BE2C (cell line): ENCODE measurements around the gene ADD2.
A peak's percentile ranks its signal among the peaks of the same experiment; 100 is the strongest.
"Not testable (repeated sequence)": the region's sequence is repeated elsewhere in the genome, so short reads cannot be mapped to it uniquely, and the experiment has no call there.

ENCODE experiments used
- DNase-seq: peaks from one replicate; pipeline ENCODE4 v3.0.0-alpha.2; 2020
- H3K27me3 ChIP-seq: fragments of 250-450 bp; sonication (Bioruptor Pico); 2 replicates; pipeline ENCODE4 v1.5.1; 2020; ENCODE audit warnings: mild to moderate bottlenecking
- H3K36me3 ChIP-seq: fragments of 250-450 bp; sonication (Bioruptor Pico); 2 replicates; pipeline ENCODE4 v1.5.1; 2020; ENCODE audit warnings: mild to moderate bottlenecking
- H3K4me1 ChIP-seq: fragments of 250-450 bp; sonication (Bioruptor Pico); 2 replicates; pipeline ENCODE4 v1.5.1; 2020
- H3K4me3 ChIP-seq: 2 replicates; pipeline ENCODE4 v1.5.1; 2011; ENCODE audit warnings: low read depth, low read length
- H3K9me3 ChIP-seq: fragments of 250-450 bp; sonication (Bioruptor Pico); 2 replicates; pipeline ENCODE4 v1.5.1; 2020
- TF ChIP-seq, protein P1 (sequence below): IDR thresholded peaks from 2 replicates; pipeline ENCODE4 v1.5.1; 2012; ENCODE audit warnings: mild to moderate bottlenecking, low read depth, low read length

ADD2 gene

DNA sequence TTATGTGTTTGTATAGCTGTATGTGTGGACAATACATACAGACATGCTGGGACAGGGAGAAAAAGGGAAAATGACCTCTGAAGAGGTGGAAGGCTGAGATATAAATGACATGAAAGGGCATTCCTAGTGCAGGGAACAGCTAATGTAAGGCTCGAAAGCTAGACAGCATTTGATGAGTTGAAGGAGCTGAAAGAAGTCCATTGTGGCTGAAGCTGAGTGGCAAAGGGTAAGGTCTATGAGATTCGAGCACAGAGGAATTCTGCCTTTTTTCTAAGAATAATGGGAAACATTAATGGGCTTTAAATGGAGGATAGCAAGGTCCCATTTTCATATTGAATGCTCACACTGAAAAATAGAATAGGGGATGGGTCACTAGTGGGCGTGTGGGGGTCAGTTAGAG lies 23.6 kb downstream of the ADD2 start:
- Histone ChIP-seq H3K4me3 (no peak overlapping the region), H3K27me3 (no peaks in the 10 kb centered on the region), H3K4me1 (no peaks in the 10 kb centered on the region), H3K9me3 (no peaks in the 10 kb centered on the region), H3K36me3 (no peaks in the 10 kb centered on the region)
- TF ChIP-seq, protein P1, sequence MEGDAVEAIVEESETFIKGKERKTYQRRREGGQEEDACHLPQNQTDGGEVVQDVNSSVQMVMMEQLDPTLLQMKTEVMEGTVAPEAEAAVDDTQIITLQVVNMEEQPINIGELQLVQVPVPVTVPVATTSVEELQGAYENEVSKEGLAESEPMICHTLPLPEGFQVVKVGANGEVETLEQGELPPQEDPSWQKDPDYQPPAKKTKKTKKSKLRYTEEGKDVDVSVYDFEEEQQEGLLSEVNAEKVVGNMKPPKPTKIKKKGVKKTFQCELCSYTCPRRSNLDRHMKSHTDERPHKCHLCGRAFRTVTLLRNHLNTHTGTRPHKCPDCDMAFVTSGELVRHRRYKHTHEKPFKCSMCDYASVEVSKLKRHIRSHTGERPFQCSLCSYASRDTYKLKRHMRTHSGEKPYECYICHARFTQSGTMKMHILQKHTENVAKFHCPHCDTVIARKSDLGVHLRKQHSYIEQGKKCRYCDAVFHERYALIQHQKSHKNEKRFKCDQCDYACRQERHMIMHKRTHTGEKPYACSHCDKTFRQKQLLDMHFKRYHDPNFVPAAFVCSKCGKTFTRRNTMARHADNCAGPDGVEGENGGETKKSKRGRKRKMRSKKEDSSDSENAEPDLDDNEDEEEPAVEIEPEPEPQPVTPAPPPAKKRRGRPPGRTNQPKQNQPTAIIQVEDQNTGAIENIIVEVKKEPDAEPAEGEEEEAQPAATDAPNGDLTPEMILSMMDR = no peak
- no peak for DNase-seq

DNA sequence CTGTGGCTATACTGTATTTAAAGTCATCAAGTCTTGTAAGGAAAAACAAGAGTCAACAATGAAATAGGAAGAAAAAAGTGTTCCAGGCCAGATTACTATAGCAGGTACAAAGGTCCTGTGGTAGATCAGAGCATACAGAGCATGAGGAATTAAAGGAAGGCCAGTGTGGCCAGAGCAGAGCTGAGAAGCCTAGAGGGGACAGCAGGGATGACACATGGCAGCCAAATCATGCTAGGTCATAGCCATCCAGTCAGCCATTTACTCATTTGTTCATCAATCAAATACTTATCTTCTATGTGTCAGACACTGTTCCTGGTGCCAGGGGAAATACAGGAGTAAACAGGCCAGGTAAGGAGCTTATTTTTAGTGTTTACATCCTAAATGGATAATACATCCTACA lies 24.3 kb downstream of the ADD2 start:
- DNase-seq = no peak
- no peaks in the 10 kb centered on the region for H3K4me1 ChIP-seq
- TF ChIP-seq, protein P1 = no peak
- no peaks in the 10 kb centered on the region for H3K9me3 ChIP-seq
- no peaks in the 10 kb centered on the region for H3K27me3 ChIP-seq
- H3K4me3 ChIP-seq = no peak overlapping the region
- no peaks in the 10 kb centered on the region for H3K36me3 ChIP-seq

DNA sequence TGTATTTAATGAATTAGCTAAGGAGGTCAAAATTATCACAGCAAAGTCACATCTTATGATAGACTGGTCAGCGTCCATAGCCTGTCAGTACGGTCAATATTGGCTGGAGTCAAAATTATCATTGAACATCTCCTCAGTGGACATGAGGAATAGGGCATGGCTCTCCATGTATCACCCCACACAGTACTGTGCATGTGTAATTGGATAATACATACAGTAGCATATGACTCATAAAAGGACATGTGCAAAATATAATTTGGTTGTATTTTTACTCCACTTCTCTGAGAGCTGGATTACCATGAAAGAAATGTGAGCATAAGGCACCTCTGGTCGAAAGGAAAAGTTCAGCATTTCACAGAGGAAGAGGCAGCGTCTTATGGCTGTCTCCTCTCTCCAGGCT lies 24.9 kb downstream of the ADD2 start:
- TF ChIP-seq, protein P1 = no peak

DNA sequence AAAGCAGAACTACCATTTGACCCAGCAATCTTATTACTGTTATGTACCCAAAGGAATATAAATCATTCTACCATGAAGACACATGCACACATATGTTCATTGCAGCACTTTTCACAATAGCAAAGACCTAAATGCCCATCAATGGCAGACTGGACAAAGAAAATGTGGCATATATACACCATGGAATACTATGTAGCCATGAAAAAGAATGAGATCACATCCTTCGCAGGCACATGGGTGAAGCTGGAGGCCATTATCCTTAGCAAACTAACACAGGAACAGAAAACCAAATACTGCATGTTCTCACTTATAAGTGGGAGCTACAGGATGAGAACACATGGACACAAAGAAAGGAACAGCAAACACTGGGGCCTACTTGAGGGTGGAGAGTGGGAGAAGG lies 28.5 kb downstream of the ADD2 start:
- H3K4me1 ChIP-seq, H3K9me3 ChIP-seq, H3K36me3 ChIP-seq, H3K27me3 ChIP-seq, DNase-seq, H3K4me3 ChIP-seq: not testable (repeated sequence)

More for the DNA sequence above, 24.9 kb downstream of the ADD2 start:
- no peak for DNase-seq
- no peak overlapping the region for H3K4me3 ChIP-seq
- no peaks in the 10 kb centered on the region for H3K36me3 ChIP-seq
- H3K9me3 ChIP-seq = no peaks in the 10 kb centered on the region
- H3K4me1 ChIP-seq = no peaks in the 10 kb centered on the region
- no peaks in the 10 kb centered on the region for H3K27me3 ChIP-seq

DNA sequence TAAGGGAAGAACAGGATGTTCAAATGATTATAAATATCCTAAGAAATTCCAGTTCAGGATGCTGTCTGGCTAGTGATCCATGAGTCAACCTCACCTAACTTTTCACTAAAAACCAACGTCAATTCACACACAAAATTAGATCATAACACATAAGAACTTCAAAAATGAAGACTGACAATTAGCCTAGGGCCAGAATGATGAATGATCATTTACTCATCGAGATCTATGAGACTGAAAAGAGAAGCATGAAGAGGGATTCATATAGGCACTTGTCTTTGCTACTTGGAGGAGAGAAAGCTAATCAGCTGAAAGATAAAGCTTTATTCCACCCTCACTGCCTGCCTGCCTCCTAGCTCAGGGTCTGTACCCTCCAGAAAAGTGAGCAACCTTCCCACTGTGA lies 29.8 kb downstream of the ADD2 start:
- no peak overlapping the region for H3K4me3 ChIP-seq
- TF ChIP-seq, protein P1 = no peak
- no peak for DNase-seq
- H3K36me3 ChIP-seq = no peaks in the 10 kb centered on the region
- H3K27me3 ChIP-seq = no peaks in the 10 kb centered on the region
- no peaks in the 10 kb centered on the region for H3K4me1 ChIP-seq
- H3K9me3 ChIP-seq = no peaks in the 10 kb centered on the region

DNA sequence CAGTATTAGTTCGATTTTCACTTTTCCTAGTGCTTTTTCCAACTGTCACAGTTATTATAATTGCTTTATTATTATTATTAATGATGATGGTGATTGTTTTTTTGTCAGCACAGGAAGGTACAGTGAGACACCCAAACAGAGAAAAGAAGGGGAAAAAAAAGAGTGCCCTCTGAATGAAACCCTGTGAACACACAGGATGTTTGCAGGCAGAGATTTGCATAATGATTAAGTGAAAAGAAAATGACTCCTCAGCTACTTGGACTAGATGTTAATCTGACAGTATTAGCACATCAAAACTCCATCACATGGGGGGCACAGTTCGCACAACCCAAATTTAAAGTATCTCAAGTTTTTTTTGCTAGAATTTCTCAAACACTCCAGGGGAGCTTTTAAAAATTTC lies 32.9 kb downstream of the ADD2 start:
- TF ChIP-seq, protein P1 = no peak
- DNase-seq = no peak
- no peaks in the 10 kb centered on the region for H3K36me3 ChIP-seq
- H3K9me3 ChIP-seq = no peaks in the 10 kb centered on the region
- H3K4me3 ChIP-seq = no peak overlapping the region
- H3K4me1 ChIP-seq = no peaks in the 10 kb centered on the region
- H3K27me3 ChIP-seq = no peaks in the 10 kb centered on the region

DNA sequence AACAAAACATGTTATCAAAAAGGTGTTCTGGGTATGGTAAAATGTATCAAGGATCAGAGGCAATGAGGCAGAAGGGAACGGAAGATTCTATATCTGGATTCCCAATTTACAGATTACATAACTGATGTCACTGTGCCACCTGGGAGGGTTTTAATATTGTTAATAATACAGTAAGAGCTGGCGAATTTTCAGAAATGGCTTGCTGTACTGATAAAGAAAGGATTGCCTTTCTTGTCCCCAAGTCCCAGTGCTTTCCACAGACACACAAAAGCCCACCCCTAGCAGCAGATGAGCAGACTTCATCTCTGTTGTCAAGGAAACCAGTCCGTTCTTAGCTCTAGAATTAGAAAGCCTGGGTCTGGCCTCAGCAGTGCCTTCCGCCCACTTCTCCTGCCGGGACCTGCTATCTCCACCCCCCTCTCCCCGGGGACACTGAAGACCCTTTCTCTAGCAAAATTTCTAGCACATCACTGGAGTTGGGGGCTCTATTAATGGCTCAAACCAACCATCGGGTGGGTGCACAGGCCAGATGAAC lies 34.3 kb downstream of the ADD2 start:
- no peaks in the 10 kb centered on the region for H3K27me3 ChIP-seq
- peak; percentile 16 for DNase-seq
- H3K4me1 ChIP-seq = no peaks in the 10 kb centered on the region
- peak overlapping the region; percentile 21; the same call in 1 of the 2 replicates for H3K4me3 ChIP-seq
- TF ChIP-seq, protein P1 = no peak
- H3K36me3 ChIP-seq = no peaks in the 10 kb centered on the region
- H3K9me3 ChIP-seq = no peaks in the 10 kb centered on the region
